Posterior vena cava (tissue), 2 donors: Measurements from ENCODE around the gene INAVA. TPM values are rescaled to one million over a fixed set of nuclear protein-coding genes. Genes with fewer than 3 reads are reported as not detected.

Experiments
- DNase-seq: peaks from one replicate; pipeline ENCODE4 v3.0.0-alpha.2; 2020; ENCODE audit warnings: low spot score
- intact Hi-C, 2 donors: fragments of 100-400 bp; cut with DNase I; formaldehyde crosslinking; loops; one replicate each; pipeline versions ENCODE4 v1.14.1 to v1.14.2; 2022 to 2023
- total RNA-seq, 2 donors: library from RNA; stranded (reverse); fragmentation: NEBNext Ultra II Directional; extraction: Animal tissue kit (Norgen Biotek cat#: 25700); gene quantifications; one replicate each; pipeline ENCODE4 v1.2.1, GENCODE V29; 2021
- donor health status: DM: yes; HTN: yes; CAD: no.
- donor health status: DM: yes; HTN: yes; CAD: no.

INAVA gene
- total RNA-seq, 2 donors from 2014 or later: 0.29 to 0.51 TPM

- DNase-seq: no peak
- intact Hi-C loops: no loop called here
Observed at GRCh38 chr1:200874694-200875093, 20.0 kb upstream of the INAVA start.

- DNase-seq: no peak
- intact Hi-C loops: no loop called here
Observed at GRCh38 chr1:200875416-200875815, 19.3 kb upstream of the INAVA start.

- intact Hi-C loops: no loop called here
- no peak for DNase-seq
Observed at GRCh38 chr1:200877010-200877409, 17.7 kb upstream of the INAVA start.

- DNase-seq: no peak
- intact Hi-C loops: no loop called here
Observed at GRCh38 chr1:200877839-200878551, 16.7 kb upstream of the INAVA start.

- intact Hi-C loops: no loop called here
Observed at GRCh38 chr1:200880212-200880611, 14.5 kb upstream of the INAVA start.

GRCh38 chr1:200883118-200883517 lies 11.6 kb upstream of the INAVA start:
- DNase-seq: no peak

More at GRCh38 chr1:200880212-200880611, 14.5 kb upstream of the INAVA start:
- DNase-seq: no peak

GRCh38 chr1:200885623-200886402 lies 8.9 kb upstream of the INAVA start:
- no peak for DNase-seq
- intact Hi-C loops: no loop called here

More at GRCh38 chr1:200883118-200883517, 11.6 kb upstream of the INAVA start:
- intact Hi-C loops: no loop called here

GRCh38 chr1:200886594-200886993 lies 8.1 kb upstream of the INAVA start:
- no peak for DNase-seq
- intact Hi-C loops: no loop called here

GRCh38 chr1:200887036-200887435 lies 7.7 kb upstream of the INAVA start:
- no peak for DNase-seq
- intact Hi-C loops: no loop called here

- intact Hi-C loops: no loop called here
- no peak for DNase-seq
Observed at GRCh38 chr1:200887772-200888348, 6.8 kb upstream of the INAVA start.

GRCh38 chr1:200888349-200888838 lies 6.3 kb upstream of the INAVA start:
- intact Hi-C loops: no loop called here
- DNase-seq: no peak

GRCh38 chr1:200889571-200889970 lies 5.1 kb upstream of the INAVA start:
- intact Hi-C loops: no loop called here
- no peak for DNase-seq

- no peak for DNase-seq
- intact Hi-C loops: no loop called here
Observed at GRCh38 chr1:200890027-200890426, 4.7 kb upstream of the INAVA start.

GRCh38 chr1:200890818-200891773 lies 3.6 kb upstream of the INAVA start:
- intact Hi-C loops: no loop called here
- DNase-seq: no peak

- no peak for DNase-seq
- intact Hi-C loops: no loop called here
Observed at GRCh38 chr1:200891774-200892157, 2.9 kb upstream of the INAVA start.

GRCh38 chr1:200892546-200892945 lies 2.2 kb upstream of the INAVA start:
- DNase-seq: no peak
- intact Hi-C loops: no loop called here

GRCh38 chr1:200892958-200893357 lies 1.7 kb upstream of the INAVA start:
- intact Hi-C loops: no loop called here
- DNase-seq: no peak

GRCh38 chr1:200893411-200893901 lies 1.2 kb upstream of the INAVA start:
- intact Hi-C loops: no loop called here
- DNase-seq: no peak

- DNase-seq: no peak
- intact Hi-C loops: no loop called here
Observed at GRCh38 chr1:200895443-200895789, 716 bp downstream of the INAVA start.
